Esophagus muscularis mucosa (tissue), 4 donors: ENCODE data around the gene CNFN. TPM values are rescaled to one million over a fixed set of nuclear protein-coding genes. Genes with fewer than 3 reads are reported as not detected.

ENCODE experiments used
- DNase-seq: peaks from one replicate; pipeline ENCODE4 v3.0.0-alpha.2; 2017; ENCODE audit errors: extremely low spot score
- H3K27ac ChIP-seq, 4 donors: fragments of 200-600 bp; sonication (generic); replicated peaks in 1 of 4; 1 replicate in 3 of 4; 2 replicates in 1 of 4; pipeline ENCODE4 v1.5.1; 2016 to 2019; ENCODE audit warnings: mild to moderate bottlenecking in 1 of 4
- H3K27me3 ChIP-seq, 4 donors: fragments of 200-600 bp; sonication (generic); one replicate each; pipeline versions ENCODE4 v1.5.1 to v1.6.0; 2016 to 2019
- H3K36me3 ChIP-seq, 4 donors: fragments of 200-600 bp; sonication (generic); one replicate each; pipeline ENCODE4 v1.5.1; 2016 to 2019
- H3K4me1 ChIP-seq, 4 donors: fragments of 200-600 bp; sonication (generic); one replicate each; pipeline ENCODE4 v1.5.1; 2016 to 2019
- H3K4me3 ChIP-seq, 4 donors: fragments of 200-600 bp; sonication (generic); 1 replicate in 2 of 4; 2 replicates in 2 of 4; pipeline ENCODE4 v1.5.1; 2016 to 2019; ENCODE audit warnings: mild to moderate bottlenecking in 4 of 4, moderate library complexity in 1 of 4
- H3K9me3 ChIP-seq, 4 donors: fragments of 200-600 bp; sonication (generic); 1 replicate in 3 of 4; 2 replicates in 1 of 4; pipeline ENCODE4 v1.5.1; 2016 to 2019
- CTCF ChIP-seq, 3 experiments: fragments of 200-600 bp in 2 of 3; fragments of 450-650 bp in 1 of 3; sonication (generic) in 2 of 3; IDR thresholded peaks; one replicate each; pipeline ENCODE4 v1.5.1; 2017 to 2019; ENCODE audit warnings: antibody characterized with exemption in 3 of 3, mild to moderate bottlenecking in 2 of 3, moderate library complexity in 1 of 3
- EP300 ChIP-seq: sonication (generic); formaldehyde crosslinking; IDR thresholded peaks from one replicate; pipeline ENCODE4 v1.6.1; 2017; ENCODE audit warnings: antibody characterized with exemption
- POLR2A ChIP-seq: fragments of 450-650 bp; IDR thresholded peaks from one replicate; pipeline ENCODE4 v1.6.1; 2017; ENCODE audit warnings: antibody characterized with exemption, moderate library complexity, mild to moderate bottlenecking, low read depth
- POLR2AphosphoS5 ChIP-seq, 2 donors: sonication (generic); formaldehyde crosslinking; IDR thresholded peaks; one replicate each; pipeline ENCODE4 v1.6.1; 2017; ENCODE audit warnings: antibody characterized with exemption in 2 of 2
- WGBS: methylation state at CpG from one replicate; pipeline ENCODE4 v1.1.5; 2018; 5-methylcytosine and 5-hydroxymethylcytosine counted together
- intact Hi-C: fragments of 100-400 bp; cut with DNase I; formaldehyde crosslinking; loops from one replicate; pipeline ENCODE4 v1.15.1; 2023
- total RNA-seq, 4 donors: library from RNA; depleted of rRNA; stranded (reverse); fragments of >200 nt; gene quantifications; one replicate each; pipeline versions ENCODE4 v1.1.0 to v1.2.1, GENCODE V29; 2016

Gene CNFN
- total RNA-seq, 4 donors from 2014 or later: 0.92 to 2.5 TPM; not detected in 2

DNA sequence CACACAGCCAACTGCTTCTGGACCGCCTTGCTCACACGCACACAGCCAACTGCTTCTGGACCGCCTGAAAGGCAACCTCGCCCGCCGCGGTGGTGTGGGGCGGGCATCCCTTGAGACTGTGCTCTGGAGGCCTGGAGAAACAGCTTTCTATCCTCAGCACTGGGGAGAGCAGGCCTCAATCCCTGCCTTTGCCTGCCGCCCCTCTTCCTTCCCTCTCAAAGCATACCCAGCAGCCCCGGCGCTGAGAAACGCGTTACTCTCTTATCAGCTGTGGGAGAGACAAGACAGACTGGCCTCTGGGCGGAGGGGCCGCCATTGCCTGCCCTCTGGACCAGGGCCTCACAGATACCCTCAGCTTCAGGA, 34.2 kb upstream of the CNFN start:
- H3K9me3 ChIP-seq: no peaks in the 10 kb centered on the region
- H3K4me1 ChIP-seq: peaks cover 36 to 45% (median 38%) of the 10 kb centered on the region in 4 donors
- no peaks in the 10 kb centered on the region for H3K27me3 ChIP-seq
- H3K4me3 ChIP-seq: peak overlapping the region; percentile 62 to 83 (median 68)
- peak overlapping the region in 2 of 4 donors; percentile 67 to 81 for H3K27ac ChIP-seq
- WGBS: 73% methylated on average over 15 of the region's 15 CpGs
- intact Hi-C loops: no loop called here
- H3K36me3 ChIP-seq: no peaks in the 10 kb centered on the region
- no peak for TF ChIP-seq EP300
- TF ChIP-seq POLR2AphosphoS5 (IDR thresholded peaks at IDR 0.05): no peak
- TF ChIP-seq CTCF (IDR thresholded peaks at IDR 0.05): no peak
- TF ChIP-seq POLR2A: no peak
- no peak for DNase-seq

GRCh38 chr19:42423462-42424344, 33.6 kb upstream of the CNFN start:
- Histone ChIP-seq H3K27ac (peak overlapping the region; percentile 63 to 81 (median 70)), H3K4me1 (peaks cover 36 to 45% (median 43%) of the 10 kb centered on the region in 4 donors), H3K9me3 (no peaks in the 10 kb centered on the region), H3K4me3 (peak overlapping the region; percentile 62 to 83 (median 68)), H3K36me3 (no peaks in the 10 kb centered on the region), H3K27me3 (no peaks in the 10 kb centered on the region)
- intact Hi-C loops: no loop called here
- WGBS: 20% methylated on average over 28 of the region's 65 CpGs
- peak; percentile 96 for DNase-seq
- TF ChIP-seq POLR2A (no peak), CTCF (IDR thresholded peaks at IDR 0.05) (no peak), POLR2AphosphoS5 (IDR thresholded peaks at IDR 0.05) (peak; percentile 45 to 74), EP300 (no peak)

- TF ChIP-seq POLR2AphosphoS5 (IDR thresholded peaks at IDR 0.05) (no peak), CTCF (IDR thresholded peaks at IDR 0.05) (no peak), EP300 (no peak), POLR2A (no peak)
- Histone ChIP-seq H3K36me3 (peaks cover 0 to 3% (median 0%) of the 10 kb centered on the region in 4 donors), H3K4me1 (peaks cover 36 to 45% (median 43%) of the 10 kb centered on the region in 4 donors), H3K4me3 (peak overlapping the region; percentile 62 to 83 (median 68)), H3K9me3 (no peaks in the 10 kb centered on the region), H3K27me3 (no peaks in the 10 kb centered on the region), H3K27ac (peak overlapping the region; percentile 63 to 81 (median 70))
- no peak for DNase-seq
- 5% methylated on average over 7 of the region's 38 CpGs for WGBS
- intact Hi-C loops: no loop called here
Observed at GRCh38 chr19:42422901-42423461, 32.9 kb upstream of the CNFN start.

DNA sequence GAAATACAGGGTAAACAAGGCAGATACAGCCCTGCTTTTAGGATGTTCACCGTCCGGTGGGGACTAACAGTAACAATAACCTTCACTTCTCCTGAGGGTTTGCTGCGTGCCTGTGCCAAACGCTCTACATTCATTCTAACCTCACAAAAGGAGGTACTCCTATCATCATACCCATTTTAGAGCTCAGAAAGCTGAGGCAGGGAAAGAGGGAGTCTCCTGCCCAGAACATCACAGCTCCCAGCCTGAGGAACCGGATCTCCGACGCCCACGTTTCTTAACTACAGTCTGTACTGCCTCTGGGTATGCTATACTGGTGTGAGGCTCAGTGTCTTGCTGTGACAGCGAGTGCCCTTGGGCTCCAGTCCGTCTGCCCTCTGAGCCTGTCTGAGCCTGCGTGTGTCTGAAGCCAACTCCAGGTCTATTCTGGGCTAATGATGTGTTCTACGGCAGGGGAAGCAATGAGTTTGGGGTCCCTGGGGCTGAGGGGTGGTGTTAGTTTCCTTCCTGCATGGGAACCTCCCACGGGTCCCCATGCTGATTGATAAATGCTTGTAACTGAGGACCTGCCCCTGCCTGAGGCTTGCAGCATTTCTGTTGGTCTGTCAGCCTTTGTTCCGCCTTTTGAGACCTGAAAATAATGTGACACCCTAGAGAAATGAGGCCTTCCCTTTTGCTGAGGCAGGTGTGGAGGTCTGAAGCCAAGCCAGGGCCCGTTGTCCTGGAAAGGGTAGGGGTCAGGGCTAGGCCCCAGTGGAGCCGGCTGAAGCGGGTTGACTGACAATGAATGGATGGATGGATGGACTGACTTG, 32.2 kb upstream of the CNFN start:
- H3K27me3 ChIP-seq: no peaks in the 10 kb centered on the region
- no peaks in the 10 kb centered on the region for H3K9me3 ChIP-seq
- peak overlapping the region; percentile 63 to 81 (median 70) for H3K27ac ChIP-seq
- intact Hi-C loops: no loop called here
- WGBS: 71% methylated on average over 16 of the region's 17 CpGs
- peak overlapping the region; percentile 62 to 83 (median 68) for H3K4me3 ChIP-seq
- TF ChIP-seq POLR2AphosphoS5 (IDR thresholded peaks at IDR 0.05) (no peak), EP300 (no peak)
- H3K4me1 ChIP-seq: peaks cover 36 to 45% (median 43%) of the 10 kb centered on the region in 4 donors
- peaks cover 0 to 4% (median 0%) of the 10 kb centered on the region in 4 donors for H3K36me3 ChIP-seq
- no peak for DNase-seq
